ENCODE data around the gene PNISR.

PNISR gene

DNA sequence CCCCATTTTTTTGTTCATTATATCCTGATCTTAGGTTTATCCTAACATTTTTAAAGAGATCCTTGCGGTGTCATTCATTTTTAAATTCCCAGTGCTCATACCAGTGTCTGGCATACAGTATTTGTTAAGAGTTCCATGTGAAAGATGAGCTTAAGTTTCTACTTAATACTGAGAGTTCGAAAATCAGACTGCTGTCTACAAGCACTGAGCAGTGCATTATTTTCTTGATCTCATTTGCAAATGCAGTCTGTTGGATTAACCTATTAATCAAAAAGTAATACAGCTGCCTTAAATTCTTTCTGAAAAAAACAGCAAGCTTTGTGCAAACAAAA, 31.8 kb downstream of the PNISR start:
- no peak for TF ChIP-seq CTCF (IDR thresholded peaks at IDR 0.05; ENCODE audit: borderline replicate concordance, control extremely low read depth, extremely low read depth, insufficient read depth, missing control alignments)
- DNase-seq (ENCODE audit: low spot score), result no peak
- in situ Hi-C loops (cut with MboI; ENCODE audit: low sequenced_read_pairs, unreplicated experiment), result no loop called here

DNA sequence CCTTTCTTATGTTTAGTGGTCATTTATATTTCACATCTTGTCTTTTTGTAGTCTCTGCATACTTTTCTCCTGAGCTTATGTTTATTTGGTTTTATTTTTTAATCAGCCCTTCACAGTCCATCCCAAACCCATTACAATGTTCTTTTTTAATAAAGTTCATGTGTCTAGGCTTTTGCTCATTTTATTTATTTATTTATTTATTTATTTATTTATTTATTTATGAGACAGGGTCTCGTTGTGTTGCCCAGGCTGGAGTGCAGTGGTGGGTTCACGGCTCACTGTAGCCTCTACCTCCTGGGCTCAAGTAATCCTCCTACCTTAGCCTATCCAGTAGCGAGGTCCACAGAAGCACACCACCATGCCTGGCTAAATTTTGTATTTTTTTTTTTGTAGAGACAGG, 34.2 kb downstream of the PNISR start:
- TF ChIP-seq CTCF (IDR thresholded peaks at IDR 0.05; ENCODE audit: borderline replicate concordance, control extremely low read depth, extremely low read depth, insufficient read depth, missing control alignments), result no peak
- no peak for DNase-seq (ENCODE audit: low spot score)
- in situ Hi-C loops (cut with MboI; ENCODE audit: low sequenced_read_pairs, unreplicated experiment), result no loop called here

DNA sequence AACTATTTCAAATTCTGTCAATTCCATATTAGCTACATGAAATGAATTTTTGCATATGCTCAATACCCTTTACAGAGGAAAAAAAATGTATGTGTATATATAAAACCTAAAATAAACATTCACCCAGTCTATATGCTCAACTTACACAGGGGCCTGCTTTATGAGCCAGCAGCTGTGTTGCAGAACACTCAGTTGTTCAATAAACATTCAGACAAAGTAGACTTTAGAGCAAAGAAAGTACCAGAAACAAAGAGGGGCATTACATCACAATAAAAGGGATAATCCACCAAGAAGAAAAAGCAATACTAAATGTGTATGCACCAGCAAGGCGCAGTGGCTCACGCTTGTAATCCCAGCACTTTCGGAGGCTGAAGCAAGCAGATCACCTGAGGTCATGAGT, 40.6 kb downstream of the PNISR start:
- no peak for DNase-seq (ENCODE audit: low spot score)
- no peak for TF ChIP-seq CTCF (IDR thresholded peaks at IDR 0.05; ENCODE audit: borderline replicate concordance, control extremely low read depth, extremely low read depth, insufficient read depth, missing control alignments)
- in situ Hi-C loops (cut with MboI; ENCODE audit: low sequenced_read_pairs, unreplicated experiment), result no loop called here

DNA sequence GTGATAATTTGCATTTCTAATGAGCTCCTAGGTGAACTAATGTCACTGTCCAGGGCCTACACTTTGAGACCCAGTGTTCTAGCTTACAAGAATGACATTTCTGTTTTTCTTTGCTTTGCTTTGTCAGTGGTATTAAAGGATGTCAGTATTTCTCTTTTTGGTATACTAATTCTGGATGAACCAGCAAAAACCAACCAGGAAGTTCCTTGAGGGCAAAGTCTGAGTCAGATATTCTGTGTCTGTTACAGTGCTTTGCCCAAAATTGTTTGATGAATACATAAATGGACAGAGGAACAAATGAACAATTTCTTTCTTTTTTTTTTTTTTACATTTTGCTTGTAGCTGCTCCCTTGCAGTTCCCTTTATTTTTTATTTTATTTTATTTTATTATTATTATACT, 46.5 kb downstream of the PNISR start:
- in situ Hi-C loops (cut with MboI; ENCODE audit: low sequenced_read_pairs, unreplicated experiment), result no loop called here
- TF ChIP-seq CTCF (IDR thresholded peaks at IDR 0.05; ENCODE audit: borderline replicate concordance, control extremely low read depth, extremely low read depth, insufficient read depth, missing control alignments), result no peak
- DNase-seq (ENCODE audit: low spot score), result no peak

- no peak for TF ChIP-seq CTCF (IDR thresholded peaks at IDR 0.05; ENCODE audit: borderline replicate concordance, control extremely low read depth, extremely low read depth, insufficient read depth, missing control alignments)
- no peak for DNase-seq (ENCODE audit: low spot score)
- in situ Hi-C loops (cut with MboI; ENCODE audit: low sequenced_read_pairs, unreplicated experiment), result no loop called here
These were observed 55.6 kb downstream of the PNISR start for GRCh38 chr6:99369533-99369932.

DNA sequence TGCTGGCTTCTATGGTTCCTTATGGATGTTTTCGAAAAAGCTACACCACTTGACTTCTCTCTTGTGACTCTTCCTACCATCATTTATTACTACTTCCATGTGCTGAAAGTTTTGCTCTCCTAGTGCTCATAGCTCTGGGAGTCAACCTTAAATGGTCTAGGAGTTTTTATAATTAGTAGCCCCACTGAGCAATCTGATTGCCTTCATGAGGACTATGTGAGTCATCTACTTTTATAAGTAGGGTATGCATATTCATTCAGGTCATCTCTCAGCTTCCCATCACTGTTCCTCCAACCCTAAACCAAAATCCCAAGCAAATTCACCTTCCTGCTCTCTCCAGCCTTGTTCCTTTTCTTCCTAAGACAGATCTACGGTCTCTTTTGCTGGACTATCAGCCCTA, 58.3 kb downstream of the PNISR start:
- in situ Hi-C loops (cut with MboI; ENCODE audit: low sequenced_read_pairs, unreplicated experiment), result no loop called here
- no peak for TF ChIP-seq CTCF (IDR thresholded peaks at IDR 0.05; ENCODE audit: borderline replicate concordance, control extremely low read depth, extremely low read depth, insufficient read depth, missing control alignments)
- no peak for DNase-seq (ENCODE audit: low spot score)

DNA sequence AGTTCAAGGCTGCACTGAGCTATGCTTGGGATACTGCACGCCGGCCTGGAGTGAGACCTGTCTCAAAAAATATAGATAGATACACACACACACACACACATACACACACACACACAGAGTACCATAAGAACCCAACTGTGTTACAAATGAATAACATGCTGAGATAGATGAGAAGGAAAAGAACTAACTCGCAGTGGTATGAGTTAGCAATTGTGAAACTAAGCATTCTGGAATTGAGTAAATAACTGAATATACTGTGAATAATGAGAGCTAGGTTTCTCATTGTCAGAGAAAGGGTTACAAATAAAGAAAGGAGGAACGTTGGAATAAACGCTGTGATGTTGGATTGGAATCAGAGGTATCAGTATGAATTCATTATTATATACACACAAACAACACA, 61.1 kb downstream of the PNISR start:
- no peak for TF ChIP-seq CTCF (IDR thresholded peaks at IDR 0.05; ENCODE audit: borderline replicate concordance, control extremely low read depth, extremely low read depth, insufficient read depth, missing control alignments)
- in situ Hi-C loops (cut with MboI; ENCODE audit: low sequenced_read_pairs, unreplicated experiment), result no loop called here

More for the DNA sequence above, 61.1 kb downstream of the PNISR start:
- no peak for DNase-seq (ENCODE audit: low spot score)
